ENCODE data around the gene ST8SIA5. TPM values are rescaled to one million over a fixed set of nuclear protein-coding genes. Genes with fewer than 3 reads are reported as not detected.

Gene ST8SIA5
- total and polyA plus RNA-seq, 9 of the 15 experiments (the other 6 are each of a cell fraction or from before 2014, with no cell fraction given) = 0.03 to 0.33 (median 0.06) TPM; not detected in 5

DNA sequence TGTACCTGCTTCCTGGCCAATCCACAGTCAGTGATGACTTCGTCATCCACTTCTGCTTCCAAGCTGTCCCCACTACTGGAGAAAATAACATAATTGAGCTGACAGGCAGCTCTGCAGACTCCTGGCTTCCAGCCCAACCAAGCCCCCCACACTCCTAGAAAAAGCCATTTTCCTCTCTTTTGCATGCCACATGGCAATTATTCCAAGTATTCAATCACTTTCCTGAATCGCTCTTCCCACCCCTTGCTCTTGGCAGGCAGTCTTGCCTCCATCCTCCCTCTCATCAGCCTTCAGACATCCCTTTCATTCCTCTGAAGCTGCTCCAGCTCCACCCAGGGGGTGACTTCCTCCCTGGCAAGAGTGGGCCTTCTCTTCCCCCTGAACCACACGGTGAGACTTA, 14.3 kb upstream of the ST8SIA5 start:
- no peak overlapping the region for H3K4me3 ChIP-seq
- in situ Hi-C loops (cut with MboI) = no loop called here

More for the DNA sequence above, 14.3 kb upstream of the ST8SIA5 start:
- H3K4me2 ChIP-seq (ENCODE audit: insufficient read depth, low read length) = no peak overlapping the region
- H2AFZ ChIP-seq (ENCODE audit: low read depth, low read length) = no peak overlapping the region
- ChIA-PET POLR2A (no interaction called here), CTCF (ENCODE audit: low intra/inter-chr PET ratio) (no interaction called here)
- no peaks in the 10 kb centered on the region for H3K9me1 ChIP-seq (ENCODE audit: control insufficient read depth, insufficient read depth, low read length)
- no peaks in the 10 kb centered on the region; a peak in 3 of 5 replicates for H3K4me1 ChIP-seq (replicated peaks in 1 of 2; ENCODE audit: control insufficient read depth in 2 of 2, insufficient read depth in 2 of 2, low read length in 2 of 2)
- H3K27me3 ChIP-seq (ENCODE audit: control insufficient read depth in 2 of 2, insufficient read depth in 2 of 2, low read length in 2 of 2) = no peaks in the 10 kb centered on the region; a peak in 1 of 5 replicates
- H3K79me2 ChIP-seq (ENCODE audit: control insufficient read depth, insufficient read depth, low read length) = no peaks in the 10 kb centered on the region
- no peak for DNase-seq (ENCODE audit: extremely low read depth in 1 of 4, low spot score in 3 of 4)
- BruUV-seq (replicated peaks) = no TSS peak
- no peaks in the 10 kb centered on the region; the same call in 1 of the 2 replicates for H4K20me1 ChIP-seq (replicated peaks; ENCODE audit: control insufficient read depth, insufficient read depth, low read length)
- 8% methylated on average over 3 of the region's 3 CpGs for WGBS (ENCODE audit: insufficient coverage, low coverage, missing lambda C conversion rate)
- ATAC-seq = no peak
- no peak overlapping the region for H3K9ac ChIP-seq (ENCODE audit: insufficient read depth in 1 of 2, low read depth in 2 of 2, low read length in 2 of 2)
- no peaks in the 10 kb centered on the region for H3K9me3 ChIP-seq (replicated peaks; ENCODE audit: control insufficient read depth, insufficient read depth, low read depth, low read length)
- intact Hi-C loops (cut with micrococcal nuclease) = no loop called here
- no peak for FAIRE-seq
- H3K27ac ChIP-seq (ENCODE audit: extremely low read depth, low read depth, low read length) = no peak overlapping the region
- H3K36me3 ChIP-seq (ENCODE audit: control insufficient read depth, insufficient read depth, low read length) = no peaks in the 10 kb centered on the region
- TF ChIP-seq SRSF3 (IDR thresholded peaks at IDR 0.05; ENCODE audit: insufficient read depth, low read length) (no peak), MAX (CRISPR knock-in tag; IDR thresholded peaks at IDR 0.05) (no peak), STAT5A (IDR thresholded peaks at IDR 0.05; ENCODE audit: borderline replicate concordance, low read length) (no peak), ZBTB34 (CRISPR knock-in tag; IDR thresholded peaks at IDR 0.05) (no peak), SMARCA5 (IDR thresholded peaks at IDR 0.05) (no peak), GATAD2A (IDR thresholded peaks at IDR 0.05) (no peak)
